Tibial nerve (tissue), 3 donors: Measurements from ENCODE around the gene MRPS7.
"Not testable (repeated sequence)": the region's sequence is repeated elsewhere in the genome, so short reads cannot be mapped to it uniquely, and the experiment has no call there.

Experiments used
- CTCF ChIP-seq, 5 experiments: fragments of 200-600 bp in 3 of 5; fragments of 450-650 bp in 2 of 5; sonication (generic) in 3 of 5; IDR thresholded peaks; one replicate each; pipeline ENCODE4 v1.5.1; 2016 to 2019; ENCODE audit warnings: antibody characterized with exemption in 5 of 5, mild to moderate bottlenecking in 3 of 5, moderate library complexity in 2 of 5
- POLR2A ChIP-seq, 2 donors: fragments of 450-650 bp; IDR thresholded peaks; one replicate each; pipeline ENCODE4 v1.6.1; 2017; ENCODE audit warnings: antibody characterized with exemption in 2 of 2, mild to moderate bottlenecking in 2 of 2, moderate library complexity in 2 of 2

- TF ChIP-seq POLR2A, CTCF (IDR thresholded peaks at IDR 0.05): not testable (repeated sequence)
These were observed 4.5 kb upstream of the MRPS7 start for GRCh38 chr17:75257228-75257627.
